Stimulated activated naive CD4-positive, alpha-beta T cell (primary cell): ENCODE measurements around the gene GRIK3.
"Not testable (repeated sequence)": the region's sequence is repeated elsewhere in the genome, so short reads cannot be mapped to it uniquely, and the experiment has no call there.

ENCODE experiments used
- DNase-seq, 6 experiments: peaks; one replicate each; lab custom pipeline; 2025; lab: John Stamatoyannopoulos, UW

GRIK3 gene

DNA sequence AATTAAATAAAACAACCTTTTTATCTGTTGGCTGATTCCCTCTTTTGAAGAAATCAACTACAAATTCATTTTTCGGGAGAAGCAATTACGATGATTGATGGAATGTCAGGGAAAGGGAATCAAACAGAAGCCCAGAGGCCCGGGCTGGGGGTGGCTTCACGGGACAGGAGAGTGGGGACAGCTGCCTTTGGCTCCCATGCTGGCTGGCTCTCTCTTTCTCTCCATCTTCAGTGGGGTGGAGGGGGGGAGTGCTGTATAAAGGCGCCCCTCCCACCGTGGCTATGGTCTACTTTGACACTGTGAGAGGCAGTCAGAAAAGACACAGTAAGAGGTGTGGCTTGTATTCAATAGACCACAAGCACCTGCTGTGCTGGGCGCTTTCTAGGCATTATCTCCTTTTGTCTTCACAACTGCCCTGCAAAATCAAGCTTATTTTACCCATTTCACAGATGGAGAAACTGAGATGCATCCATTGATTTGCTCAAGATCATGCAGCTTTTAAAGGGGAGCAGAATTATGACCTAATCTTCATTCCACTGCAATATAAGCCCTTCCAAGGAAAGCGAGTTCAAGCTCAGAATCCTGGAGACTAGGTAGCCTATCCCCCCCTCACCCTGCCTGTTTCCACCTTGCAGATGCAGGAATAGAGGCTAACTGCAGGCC is 92.9 kb downstream of the GRIK3 start:
- DNase-seq: no peak

DNA sequence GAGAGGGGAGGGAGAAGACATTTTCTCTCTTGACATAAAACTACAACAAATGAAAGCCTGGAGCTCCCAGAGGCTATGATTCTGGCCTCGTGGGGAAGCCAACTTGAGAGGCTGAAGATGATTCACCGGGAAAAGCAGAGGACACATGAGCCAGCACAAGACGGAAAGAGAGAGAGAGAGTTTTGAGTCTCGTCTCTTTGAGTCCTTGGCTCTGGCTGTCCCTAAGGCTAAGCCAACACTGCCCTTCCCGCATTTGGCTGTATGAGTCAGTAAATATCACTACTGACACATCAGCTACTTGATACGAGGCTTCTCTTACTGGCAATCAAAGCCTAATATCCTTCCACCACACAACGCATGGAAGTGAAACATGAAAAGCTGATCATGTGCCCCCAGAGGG is 95.5 kb downstream of the GRIK3 start:
- DNase-seq: no peak

DNA sequence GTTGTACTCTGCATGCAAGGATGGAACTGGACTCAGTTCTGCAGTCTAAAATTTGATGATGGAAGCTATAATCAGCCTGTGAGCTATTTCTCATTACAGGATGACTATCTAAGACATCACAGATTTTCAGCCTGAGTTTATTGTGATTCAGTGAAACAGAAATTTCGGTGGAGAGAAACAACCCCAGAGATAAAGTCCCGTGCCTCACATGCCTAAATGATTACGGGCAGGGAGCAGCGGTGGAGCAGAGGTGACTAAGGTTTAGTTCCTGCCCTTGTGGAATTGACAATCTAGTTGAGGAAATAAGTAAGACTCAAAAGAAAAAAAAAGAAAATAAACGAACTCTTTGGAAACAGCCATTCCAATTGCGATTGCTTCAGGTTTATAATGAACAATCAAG is 96.9 kb downstream of the GRIK3 start:
- no peak for DNase-seq

DNA sequence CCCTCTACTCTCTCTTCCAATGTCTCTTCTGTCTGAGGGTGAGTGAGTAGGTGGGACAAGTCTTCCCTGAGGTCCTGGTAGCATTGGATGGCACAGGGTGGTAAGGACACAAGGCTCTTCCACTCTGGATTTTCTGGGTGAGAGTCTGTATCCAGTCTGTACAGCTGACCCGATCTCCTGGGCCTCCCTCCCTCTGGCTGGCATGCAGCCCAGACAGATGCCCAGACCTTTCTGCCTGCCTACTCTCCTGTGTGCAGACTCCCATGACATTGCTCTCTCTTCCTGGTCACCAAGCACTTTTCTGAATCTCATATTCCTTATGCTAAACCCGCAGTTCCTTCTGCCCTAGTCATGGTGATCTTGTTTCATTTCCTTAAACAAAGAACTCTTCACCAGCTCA is 100.3 kb downstream of the GRIK3 start:
- no peak for DNase-seq

DNA sequence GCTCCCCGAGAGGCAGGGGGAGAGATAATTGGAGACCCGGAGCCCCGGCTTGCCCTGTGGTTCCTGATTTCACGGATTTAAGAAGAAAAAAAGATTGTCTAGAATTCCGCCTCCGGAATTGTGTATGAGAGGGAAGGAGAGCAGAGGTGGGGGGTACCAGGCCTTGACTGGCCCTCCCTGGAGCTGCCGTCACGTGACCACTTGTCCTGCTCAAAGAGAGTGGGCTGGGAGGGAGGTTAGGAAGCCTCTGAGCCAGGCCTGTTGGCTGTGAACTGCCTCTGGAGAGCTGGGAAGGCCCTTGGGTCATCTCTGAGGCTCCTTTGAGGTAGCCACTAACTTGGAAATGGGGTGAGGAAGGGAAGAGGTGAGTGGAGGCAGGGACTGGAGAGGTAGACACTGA is 106.5 kb downstream of the GRIK3 start:
- no peak for DNase-seq

DNA sequence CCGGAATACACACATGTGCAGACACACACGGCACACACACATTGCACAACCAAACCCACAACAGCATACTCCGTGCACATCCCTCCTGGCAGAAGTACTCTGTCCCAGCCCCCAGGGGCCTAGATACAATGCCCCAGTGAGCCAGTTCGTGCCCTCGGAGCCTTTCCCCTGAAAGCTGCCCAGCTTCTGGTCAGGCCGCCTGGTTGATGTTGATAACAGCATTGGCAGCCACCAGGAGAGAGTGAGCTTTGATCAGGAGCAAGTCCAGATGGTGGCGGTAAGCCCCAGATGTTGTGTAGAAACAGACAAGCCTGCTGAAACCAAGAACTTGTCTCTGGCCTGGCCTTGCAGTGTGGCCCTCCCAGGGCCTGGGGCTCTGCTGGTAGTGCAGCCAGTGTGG is 109.1 kb downstream of the GRIK3 start:
- no peak for DNase-seq

DNA sequence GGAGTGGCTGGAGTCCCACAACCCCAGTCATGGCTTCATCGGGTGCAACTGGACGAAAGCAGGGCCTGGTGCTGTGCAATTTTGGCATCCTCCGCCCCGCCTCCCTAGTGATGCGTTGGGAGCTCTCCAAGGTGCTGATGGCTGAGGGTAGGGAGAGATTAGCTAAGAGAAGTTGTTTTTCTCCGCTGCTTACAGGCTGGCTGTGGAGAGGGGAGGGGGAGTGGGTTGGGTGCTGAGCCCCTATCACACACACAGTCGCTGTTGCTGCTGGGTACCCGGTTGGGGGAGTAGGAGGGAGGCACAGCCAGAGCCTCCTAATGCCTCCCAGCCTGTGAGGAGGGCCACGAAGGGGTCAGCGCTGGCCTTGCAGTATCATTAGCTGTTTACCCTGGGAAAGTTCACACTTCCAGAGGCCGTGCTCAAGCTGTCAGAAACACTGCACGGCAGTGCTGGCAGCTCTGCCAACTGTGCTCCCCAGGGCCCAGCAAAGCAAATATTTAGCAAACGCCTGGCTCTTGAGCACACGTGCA is 110.0 kb downstream of the GRIK3 start:
- peak in 1 of 6 experiments; percentile 25 for DNase-seq

DNA sequence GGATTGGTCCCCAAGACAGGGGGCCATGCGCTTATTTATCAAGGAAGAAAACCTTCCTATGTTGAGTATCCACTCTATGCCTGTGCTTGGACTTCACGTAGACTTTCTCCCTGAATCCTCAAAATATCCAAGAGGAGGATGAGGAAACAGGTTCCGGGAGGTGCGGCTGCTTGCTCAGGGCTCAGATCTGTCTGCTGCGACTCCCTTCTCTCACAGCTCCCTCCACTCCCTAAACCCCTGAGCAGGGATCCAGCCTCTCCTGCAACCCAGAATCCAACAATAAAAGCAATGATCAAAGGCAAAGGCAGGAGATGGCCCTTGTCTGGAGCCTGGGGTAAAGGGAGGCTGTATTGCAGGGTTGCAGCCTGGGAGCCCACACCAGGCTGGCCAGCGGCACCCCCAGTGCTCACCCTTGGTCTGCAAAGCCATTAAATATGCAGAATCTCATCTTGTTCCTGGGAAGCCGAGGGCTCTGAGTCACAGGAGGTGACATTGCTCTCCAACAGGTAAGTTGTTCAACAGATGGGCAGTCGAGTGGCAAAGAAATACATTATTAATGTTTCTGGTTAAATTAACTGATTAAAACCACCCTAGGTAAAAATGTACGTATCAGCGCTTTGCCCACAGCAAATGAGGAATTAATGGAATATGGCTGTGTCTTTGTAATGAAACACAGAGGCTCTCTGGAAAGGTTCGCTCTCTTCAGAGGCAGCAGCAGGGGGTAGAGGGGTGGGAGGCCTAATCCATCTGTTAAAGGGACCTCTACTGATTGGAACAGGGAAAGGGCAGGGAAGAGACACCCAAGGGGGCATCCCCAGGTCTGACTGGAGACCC is 111.5 kb downstream of the GRIK3 start:
- no peak for DNase-seq

DNA sequence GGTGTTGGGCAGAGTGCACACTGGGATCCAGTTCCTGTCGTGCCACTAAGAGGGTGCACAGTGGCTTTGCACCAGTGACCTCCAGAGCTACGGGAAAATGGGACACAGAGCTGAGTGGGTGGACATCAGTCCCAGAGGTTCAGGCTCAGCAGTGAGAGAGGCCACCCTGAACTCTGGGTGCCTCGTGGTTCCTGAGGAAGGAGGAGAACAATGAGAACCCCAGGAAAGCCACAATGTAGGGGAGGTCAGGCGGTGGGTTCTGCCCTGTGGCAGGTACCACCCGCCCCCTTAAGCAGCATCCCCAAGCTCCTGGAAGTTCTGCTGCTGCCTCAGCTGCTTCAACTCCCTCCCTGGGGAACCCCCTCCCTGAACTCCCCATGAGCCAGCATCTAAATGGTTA is 112.2 kb downstream of the GRIK3 start:
- DNase-seq: no peak

DNA sequence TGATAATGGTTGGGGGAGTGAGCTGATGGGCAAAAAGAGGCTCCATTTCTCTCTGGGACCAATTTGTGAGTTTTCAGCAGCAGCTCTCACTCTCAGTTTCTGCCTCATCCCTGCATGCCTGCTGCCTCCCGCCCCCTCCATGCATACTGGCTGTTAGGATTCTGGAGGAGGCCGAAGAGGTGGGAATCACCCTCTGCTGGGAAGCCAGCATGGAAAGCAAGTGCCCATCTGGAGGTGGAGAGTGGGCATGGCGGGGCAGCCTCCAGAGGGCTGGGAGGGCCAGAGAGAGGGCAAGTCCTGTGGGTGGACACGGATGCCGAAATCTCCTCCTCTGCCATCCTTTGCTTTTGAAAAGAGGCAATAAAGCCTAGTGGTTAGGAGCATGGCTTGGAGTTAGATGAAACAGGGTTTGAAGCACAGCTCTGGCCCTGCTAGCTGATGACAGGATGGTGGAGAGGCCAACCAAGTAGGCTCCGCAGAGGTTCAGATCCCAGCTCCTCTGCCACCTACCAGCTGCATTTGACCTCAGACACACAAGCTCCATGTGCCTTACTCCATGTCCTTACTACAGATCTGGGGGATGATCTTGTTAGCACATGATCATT is 113.4 kb downstream of the GRIK3 start:
- no peak for DNase-seq

DNA sequence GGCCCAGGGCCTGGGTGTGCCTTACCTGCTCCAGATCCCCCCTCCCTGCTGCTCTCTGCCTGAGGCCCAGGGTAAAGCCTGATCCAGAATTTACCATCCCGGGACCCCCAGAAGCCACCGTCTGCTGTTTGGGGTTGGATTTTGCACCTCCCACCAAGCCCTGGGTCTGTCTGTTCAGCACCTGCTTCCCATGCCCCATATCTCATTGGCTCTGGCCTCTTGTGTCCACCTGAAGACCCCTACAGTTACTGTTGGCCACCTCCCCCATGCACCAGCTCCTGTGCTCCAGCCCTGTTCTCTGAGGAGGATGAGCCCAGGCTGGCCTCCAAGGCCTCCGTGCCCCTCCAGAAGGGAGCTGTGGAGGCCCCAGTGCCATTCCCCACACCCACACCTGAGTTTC is 113.9 kb downstream of the GRIK3 start:
- no peak for DNase-seq

DNA sequence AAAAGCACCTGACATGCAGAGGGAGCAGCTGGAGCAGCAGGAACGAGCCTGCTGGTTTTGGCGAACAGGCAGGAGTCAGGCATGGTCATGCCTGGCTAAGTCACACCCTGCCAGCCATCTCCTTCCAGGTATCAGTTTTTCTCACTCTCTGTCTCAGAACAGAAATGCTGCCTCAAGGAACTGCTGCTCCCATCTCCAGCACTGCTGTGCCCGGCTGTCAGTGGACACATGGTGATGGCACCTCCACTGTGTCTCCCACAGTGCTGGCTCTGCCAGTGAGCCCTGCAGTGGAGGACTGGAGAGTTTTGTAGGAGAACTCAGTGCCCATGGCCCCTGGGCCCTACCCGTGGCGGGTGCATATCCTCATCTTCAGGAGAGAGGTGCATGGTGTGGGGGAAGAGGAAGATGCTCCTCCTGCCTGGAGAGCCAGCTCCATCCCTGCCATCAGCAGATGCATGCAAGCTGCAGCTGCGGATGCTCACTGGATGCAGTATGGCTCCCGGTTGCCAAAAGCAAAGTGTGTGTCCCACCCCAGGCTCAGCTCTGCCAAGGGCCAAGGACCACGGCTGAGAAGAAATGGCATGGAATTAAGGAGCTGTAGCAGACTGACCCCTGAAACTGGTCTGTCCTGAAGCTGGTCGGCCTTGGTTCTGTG is 114.7 kb downstream of the GRIK3 start:
- no peak for DNase-seq

DNA sequence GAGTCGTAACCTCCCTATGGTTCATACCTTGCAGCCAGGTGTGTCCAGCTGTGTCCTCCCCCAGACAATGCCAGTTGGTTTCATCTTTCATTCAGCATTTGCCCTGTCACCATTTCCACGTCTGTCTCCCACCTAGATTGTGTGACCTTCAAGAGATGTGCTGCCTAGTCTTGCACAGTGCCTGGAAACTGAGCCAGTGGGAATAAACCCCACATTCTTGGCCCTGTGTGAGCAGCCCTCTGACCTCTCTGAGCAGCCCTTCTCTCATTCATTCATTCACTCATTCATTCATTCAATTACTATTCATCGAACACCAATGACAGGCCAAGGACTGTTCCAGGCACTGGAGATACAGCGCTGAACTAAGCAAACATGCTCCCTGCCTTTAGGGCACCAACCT is 115.7 kb downstream of the GRIK3 start:
- DNase-seq: no peak

DNA sequence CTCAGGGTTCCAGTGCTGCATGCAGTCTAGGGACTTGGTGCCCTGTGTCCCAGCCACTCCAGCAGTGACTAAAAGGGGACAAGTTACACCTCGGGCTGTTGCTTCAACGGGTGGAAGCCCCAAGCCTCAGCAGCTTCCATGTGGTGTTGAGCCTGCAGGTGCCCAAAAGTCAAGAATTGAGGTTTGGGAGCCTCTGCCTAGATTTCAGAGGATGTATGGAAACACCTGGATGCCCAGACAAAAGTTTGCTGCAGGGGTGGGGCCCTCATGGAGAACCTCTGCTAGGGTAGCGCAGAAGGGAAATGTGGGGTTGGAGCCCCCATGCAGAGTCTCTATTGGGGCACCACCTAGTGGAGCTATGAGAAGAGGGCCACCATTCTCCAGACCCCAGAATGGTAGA is 117.8 kb downstream of the GRIK3 start:
- DNase-seq: not testable (repeated sequence)

DNA sequence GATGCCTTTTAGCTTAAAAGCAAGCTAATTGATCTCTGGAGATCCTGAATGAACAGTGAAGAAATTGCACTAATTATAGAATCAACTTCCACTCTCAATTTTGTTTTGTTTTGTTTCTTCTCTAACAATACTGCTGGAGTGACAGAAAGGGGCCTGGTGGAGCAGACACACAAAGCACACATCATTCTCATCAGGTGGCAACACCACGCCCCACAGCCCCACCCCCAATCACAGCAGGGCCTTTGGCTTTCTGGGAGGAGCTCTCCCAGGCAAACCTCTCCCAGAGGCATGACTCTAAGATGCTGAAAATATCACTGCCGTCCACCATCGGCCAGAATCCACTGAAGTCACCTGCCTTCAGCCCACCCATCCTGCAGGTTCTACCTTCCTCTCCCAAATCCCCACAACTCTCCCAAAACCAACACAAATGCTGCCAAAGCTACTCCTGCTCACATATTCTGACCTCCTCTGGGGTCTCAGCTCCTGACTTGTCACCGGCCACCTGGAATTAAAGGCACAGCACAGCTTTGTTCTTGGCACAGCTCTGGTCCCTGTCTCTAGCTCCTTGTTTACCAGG is 120.7 kb downstream of the GRIK3 start:
- DNase-seq: no peak

DNA sequence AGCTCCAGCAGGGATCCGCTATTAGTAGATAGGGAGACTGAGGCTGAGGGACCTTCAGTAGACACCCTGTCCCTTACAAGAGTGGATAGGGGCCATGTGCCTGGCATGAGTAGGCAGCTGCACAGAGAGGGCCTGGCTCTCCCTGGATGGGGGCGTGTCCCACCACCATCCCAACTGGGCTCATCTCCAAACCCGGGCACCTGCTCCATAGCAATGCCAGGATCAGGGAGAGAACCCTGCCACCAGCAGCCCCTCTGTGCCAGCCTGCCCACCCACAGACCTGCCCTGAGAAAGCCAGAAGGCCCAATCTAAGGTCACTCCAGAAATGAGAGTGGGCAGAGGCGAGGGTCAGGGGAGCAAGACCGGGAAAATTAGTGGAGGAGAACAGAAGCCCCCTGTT is 121.3 kb downstream of the GRIK3 start:
- DNase-seq: no peak

DNA sequence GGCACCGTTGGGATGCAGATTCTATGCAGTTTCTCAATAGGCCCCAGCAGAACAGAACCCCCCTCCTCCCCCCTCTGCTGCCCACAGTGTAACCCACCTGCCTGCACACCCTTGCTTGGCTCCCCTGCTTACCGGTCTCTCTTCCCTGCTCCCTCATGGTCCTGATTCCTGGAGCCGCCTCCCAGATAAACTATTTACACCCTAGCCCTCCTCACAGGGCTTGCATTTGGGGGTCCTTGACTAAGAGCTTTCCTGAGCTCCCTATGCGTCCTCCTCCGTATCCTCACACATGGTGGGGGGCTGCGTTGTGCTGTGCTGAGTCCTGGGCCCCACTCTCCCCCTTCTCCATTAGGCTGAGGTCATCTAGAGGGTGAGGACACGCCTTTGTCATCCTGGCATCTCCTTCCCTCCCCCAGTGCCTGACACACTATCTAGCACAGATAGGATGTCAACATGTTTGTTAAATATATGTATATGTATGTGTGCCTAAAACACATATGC is 121.9 kb downstream of the GRIK3 start:
- DNase-seq: no peak

DNA sequence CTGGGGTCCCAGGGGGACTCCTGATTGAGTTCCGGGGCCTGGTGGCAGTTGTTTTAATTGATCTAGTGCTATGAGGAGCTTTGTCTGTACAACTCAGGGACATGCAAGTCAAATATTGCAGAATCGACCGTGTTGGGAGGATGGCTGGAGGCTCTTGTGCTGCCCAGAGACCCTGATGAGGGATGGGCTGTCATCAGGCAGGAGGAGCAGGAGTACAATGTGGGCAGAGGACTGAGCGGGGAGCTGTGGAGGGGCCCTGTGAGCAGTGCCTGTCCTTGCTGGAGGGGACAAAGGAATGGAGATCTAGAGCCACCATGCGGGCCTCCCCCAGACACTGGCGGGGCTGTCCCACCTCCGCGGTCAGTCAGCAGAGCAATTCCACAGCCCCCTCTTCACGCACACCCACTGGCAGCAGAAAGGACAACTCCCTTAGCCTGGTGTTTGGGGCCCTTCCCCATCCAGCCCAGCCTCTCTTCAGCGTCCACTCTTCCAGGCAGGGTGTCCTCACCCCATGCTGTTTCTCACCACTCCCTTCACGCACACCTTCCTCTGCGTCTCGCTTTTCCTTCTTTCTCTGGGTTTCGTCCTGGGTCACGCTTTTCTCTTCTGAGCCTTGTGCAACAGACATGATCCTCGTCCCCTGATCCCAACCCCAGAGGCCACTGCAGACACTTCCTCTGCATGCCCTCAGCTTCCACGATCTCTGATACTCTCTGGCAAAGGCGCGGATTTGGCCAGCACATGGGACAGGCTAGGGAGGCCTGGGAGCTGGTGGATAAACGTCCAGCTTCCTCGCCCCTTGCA is 122.6 kb downstream of the GRIK3 start:
- no peak for DNase-seq

DNA sequence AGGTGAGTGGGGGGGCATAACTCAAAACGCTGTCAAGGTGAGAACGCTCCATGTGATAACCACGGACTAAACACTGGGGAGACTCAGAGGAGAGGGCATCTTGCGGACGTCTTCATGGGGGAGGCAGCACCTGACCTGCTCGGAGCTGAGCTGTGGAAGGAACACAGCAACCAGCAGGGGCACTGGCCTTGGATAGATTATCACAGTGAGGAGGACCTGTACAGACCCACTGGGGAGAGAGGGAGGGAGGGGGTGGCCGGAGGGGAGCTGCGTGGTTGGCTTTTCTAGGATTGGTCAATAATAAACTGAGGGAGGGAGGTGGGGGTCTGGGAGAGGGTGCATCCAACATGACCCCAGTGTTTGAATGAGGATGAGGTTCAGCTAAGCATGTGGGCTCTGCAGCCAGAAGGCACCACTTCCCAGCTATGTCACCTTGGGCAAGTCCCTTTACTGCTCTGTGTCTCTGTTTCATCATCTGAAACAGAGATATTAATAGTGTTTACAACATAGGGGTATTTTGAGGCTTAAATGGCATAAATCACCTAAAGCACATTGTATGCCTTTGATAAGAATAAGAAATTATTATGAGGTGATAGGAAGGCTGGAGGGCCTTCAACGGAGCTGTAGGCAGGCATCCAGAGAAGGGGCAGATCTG is 123.3 kb downstream of the GRIK3 start:
- no peak for DNase-seq

DNA sequence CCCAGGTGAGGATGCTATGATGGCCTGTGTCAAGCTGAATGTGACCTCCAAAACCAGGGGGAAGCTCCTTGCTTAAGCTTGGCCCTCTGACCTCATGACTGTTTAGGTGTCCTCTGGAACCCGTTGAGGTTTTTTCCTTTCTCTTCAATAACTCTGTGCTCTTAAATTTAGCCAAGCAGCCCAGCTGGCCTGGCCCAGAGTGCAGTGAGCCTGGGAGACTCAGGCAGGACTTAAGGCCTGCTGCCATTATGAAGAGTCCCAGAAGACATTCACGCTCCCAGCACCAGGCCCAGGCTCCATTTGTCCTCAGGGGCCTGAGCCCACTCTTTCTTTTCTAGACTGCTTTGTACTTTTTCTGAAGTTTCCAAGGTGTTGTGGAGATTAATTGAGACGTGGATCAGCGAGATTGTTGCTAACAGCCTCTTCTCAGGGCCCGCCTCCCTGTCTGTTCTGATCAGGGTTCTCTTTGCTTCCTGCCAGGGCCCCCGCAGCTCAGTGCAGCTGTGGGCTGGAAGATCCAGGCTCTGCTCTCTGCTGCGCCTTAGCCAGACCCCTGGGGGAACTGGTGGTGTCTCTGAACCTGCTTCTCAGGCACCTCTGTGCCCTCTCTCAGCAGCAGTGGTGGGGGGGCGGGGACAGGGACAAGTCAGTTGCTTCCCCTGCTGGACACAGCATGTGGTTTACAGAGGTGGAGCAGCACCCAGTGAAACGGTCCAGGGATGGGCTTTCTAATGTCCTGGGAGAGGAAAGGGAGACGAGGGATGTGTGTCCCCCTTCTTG is 124.2 kb downstream of the GRIK3 start:
- no peak for DNase-seq
